Activated CD4-positive, alpha-beta T cell treated with anti-CD3 and anti-CD28 coated beads, Interleukin-2, amount 10 ng/mL, durations not matched to agents 24 days and 14 days (primary cell): Measurements from ENCODE around the gene SETD3. TPM values are rescaled to one million over a fixed set of nuclear protein-coding genes. Genes with fewer than 3 reads are reported as not detected.

Experiments used
- DNase-seq: peaks from one replicate; pipeline ENCODE4 v3.0.0; 2022
- H3K27ac Mint-ChIP-seq: one replicate; pipeline ENCODE4 v1.8.0; 2022; ENCODE audit warnings: mild to moderate bottlenecking, mixed read lengths
- H3K27me3 Mint-ChIP-seq: one replicate; pipeline ENCODE4 v1.8.0; 2022; ENCODE audit warnings: mixed read lengths
- H3K36me3 Mint-ChIP-seq: one replicate; pipeline ENCODE4 v1.8.0; 2022; ENCODE audit warnings: low read depth, mild to moderate bottlenecking, mixed read lengths
- H3K4me1 Mint-ChIP-seq: one replicate; pipeline ENCODE4 v1.8.0; 2021; ENCODE audit warnings: mixed read lengths
- H3K4me3 Mint-ChIP-seq: one replicate; pipeline ENCODE4 v1.8.0; 2022; ENCODE audit warnings: mild to moderate bottlenecking, moderate library complexity, mixed read lengths
- H3K9me3 Mint-ChIP-seq: one replicate; pipeline ENCODE4 v1.8.0; 2021; ENCODE audit warnings: mixed read lengths
- intact Hi-C: fragments of 100-400 bp; cut with micrococcal nuclease; formaldehyde crosslinking; loops from one replicate; pipeline ENCODE4 v1.15.1; 2023
- total RNA-seq: library from RNA; stranded (reverse); gene quantifications from 2 replicates; pipeline ENCODE4 v1.2.3, GENCODE V29; 2022

Gene SETD3
- total RNA-seq, 1 donor from 2014 or later = 57.9 TPM

GRCh38 chr14:99512571-99513182, 32.0 kb upstream of the SETD3 start:
- H3K4me1 Mint-ChIP-seq = no peaks in the 10 kb centered on the region
- DNase-seq = no peak
- no peak overlapping the region for H3K27ac Mint-ChIP-seq
- H3K4me3 Mint-ChIP-seq = no peak overlapping the region
- no peaks in the 10 kb centered on the region for H3K9me3 Mint-ChIP-seq
- intact Hi-C loops = no loop called here
- peaks cover 18% of the 10 kb centered on the region for H3K36me3 Mint-ChIP-seq
- H3K27me3 Mint-ChIP-seq = no peaks in the 10 kb centered on the region

GRCh38 chr14:99512110-99512449, 31.4 kb upstream of the SETD3 start:
- H3K4me3 Mint-ChIP-seq = no peak overlapping the region
- no peaks in the 10 kb centered on the region for H3K9me3 Mint-ChIP-seq
- DNase-seq = no peak
- no peaks in the 10 kb centered on the region for H3K4me1 Mint-ChIP-seq
- intact Hi-C loops = no loop called here
- H3K36me3 Mint-ChIP-seq = peaks cover 23% of the 10 kb centered on the region
- H3K27me3 Mint-ChIP-seq = no peaks in the 10 kb centered on the region
- H3K27ac Mint-ChIP-seq = no peak overlapping the region

GRCh38 chr14:99511421-99512109, 30.9 kb upstream of the SETD3 start:
- Mint-ChIP-seq H3K36me3 (peaks cover 28% of the 10 kb centered on the region), H3K4me1 (no peaks in the 10 kb centered on the region), H3K4me3 (no peak overlapping the region), H3K27me3 (no peaks in the 10 kb centered on the region), H3K27ac (no peak overlapping the region), H3K9me3 (no peaks in the 10 kb centered on the region)
- DNase-seq = no peak
- intact Hi-C loops = no loop called here

GRCh38 chr14:99510556-99511139, 30.0 kb upstream of the SETD3 start:
- H3K36me3 Mint-ChIP-seq = peaks cover 36% of the 10 kb centered on the region
- DNase-seq = no peak
- H3K4me1 Mint-ChIP-seq = no peaks in the 10 kb centered on the region
- no peaks in the 10 kb centered on the region for H3K27me3 Mint-ChIP-seq
- H3K27ac Mint-ChIP-seq = no peak overlapping the region
- no peaks in the 10 kb centered on the region for H3K9me3 Mint-ChIP-seq
- intact Hi-C loops = no loop called here
- no peak overlapping the region for H3K4me3 Mint-ChIP-seq

- DNase-seq = no peak
- H3K27me3 Mint-ChIP-seq = no peaks in the 10 kb centered on the region
- H3K4me3 Mint-ChIP-seq = no peak overlapping the region
- intact Hi-C loops = no loop called here
- no peaks in the 10 kb centered on the region for H3K9me3 Mint-ChIP-seq
- no peak overlapping the region for H3K27ac Mint-ChIP-seq
- no peaks in the 10 kb centered on the region for H3K4me1 Mint-ChIP-seq
- peaks cover 38% of the 10 kb centered on the region for H3K36me3 Mint-ChIP-seq
Observed at GRCh38 chr14:99509871-99510555, 29.4 kb upstream of the SETD3 start.

- peaks cover 45% of the 10 kb centered on the region for H3K36me3 Mint-ChIP-seq
- no peaks in the 10 kb centered on the region for H3K4me1 Mint-ChIP-seq
- H3K27ac Mint-ChIP-seq = no peak overlapping the region
- no peak overlapping the region for H3K4me3 Mint-ChIP-seq
- intact Hi-C loops = no loop called here
- H3K27me3 Mint-ChIP-seq = no peaks in the 10 kb centered on the region
- DNase-seq = no peak
- H3K9me3 Mint-ChIP-seq = no peaks in the 10 kb centered on the region
Observed at GRCh38 chr14:99508896-99509629, 28.4 kb upstream of the SETD3 start.

- Mint-ChIP-seq H3K9me3 (no peaks in the 10 kb centered on the region), H3K36me3 (peaks cover 55% of the 10 kb centered on the region), H3K4me3 (no peak overlapping the region), H3K4me1 (no peaks in the 10 kb centered on the region), H3K27ac (no peak overlapping the region), H3K27me3 (no peaks in the 10 kb centered on the region)
- DNase-seq = no peak
- intact Hi-C loops = no loop called here
Observed at GRCh38 chr14:99507860-99508640, 27.4 kb upstream of the SETD3 start.

GRCh38 chr14:99506276-99506675, 25.6 kb upstream of the SETD3 start:
- Mint-ChIP-seq H3K27ac (no peak overlapping the region), H3K9me3 (no peaks in the 10 kb centered on the region), H3K36me3 (peaks cover 63% of the 10 kb centered on the region), H3K4me3 (no peak overlapping the region), H3K27me3 (no peaks in the 10 kb centered on the region), H3K4me1 (no peaks in the 10 kb centered on the region)
- no peak for DNase-seq
- intact Hi-C loops = no loop called here

GRCh38 chr14:99505089-99505488, 24.4 kb upstream of the SETD3 start:
- no peak overlapping the region for H3K4me3 Mint-ChIP-seq
- intact Hi-C loops = no loop called here
- H3K4me1 Mint-ChIP-seq = no peaks in the 10 kb centered on the region
- H3K9me3 Mint-ChIP-seq = no peaks in the 10 kb centered on the region
- no peaks in the 10 kb centered on the region for H3K27me3 Mint-ChIP-seq
- H3K27ac Mint-ChIP-seq = no peak overlapping the region
- DNase-seq = no peak
- H3K36me3 Mint-ChIP-seq = peaks cover 70% of the 10 kb centered on the region

- no peak overlapping the region for H3K4me3 Mint-ChIP-seq
Observed at GRCh38 chr14:99503848-99504453, 23.3 kb upstream of the SETD3 start.

GRCh38 chr14:99502989-99503421, 22.3 kb upstream of the SETD3 start:
- H3K9me3 Mint-ChIP-seq = no peaks in the 10 kb centered on the region
- no peak overlapping the region for H3K27ac Mint-ChIP-seq
- no peak overlapping the region for H3K4me3 Mint-ChIP-seq
- no peaks in the 10 kb centered on the region for H3K27me3 Mint-ChIP-seq
- intact Hi-C loops = no loop called here
- no peaks in the 10 kb centered on the region for H3K4me1 Mint-ChIP-seq
- peaks cover 65% of the 10 kb centered on the region for H3K36me3 Mint-ChIP-seq
- DNase-seq = no peak

More at GRCh38 chr14:99503848-99504453, 23.3 kb upstream of the SETD3 start:
- intact Hi-C loops = no loop called here
- Mint-ChIP-seq H3K27ac (no peak overlapping the region), H3K36me3 (peaks cover 67% of the 10 kb centered on the region), H3K9me3 (no peaks in the 10 kb centered on the region), H3K27me3 (no peaks in the 10 kb centered on the region), H3K4me1 (no peaks in the 10 kb centered on the region)
- DNase-seq = no peak

- Mint-ChIP-seq H3K36me3 (peaks cover 49% of the 10 kb centered on the region), H3K9me3 (no peaks in the 10 kb centered on the region), H3K4me3 (no peak overlapping the region), H3K27me3 (no peaks in the 10 kb centered on the region), H3K27ac (no peak overlapping the region), H3K4me1 (no peaks in the 10 kb centered on the region)
- intact Hi-C loops = no loop called here
- no peak for DNase-seq
Observed at GRCh38 chr14:99497894-99498293, 17.2 kb upstream of the SETD3 start.

GRCh38 chr14:99497341-99497740, 16.7 kb upstream of the SETD3 start:
- no peak overlapping the region for H3K4me3 Mint-ChIP-seq
- intact Hi-C loops = no loop called here
- H3K27me3 Mint-ChIP-seq = no peaks in the 10 kb centered on the region
- no peaks in the 10 kb centered on the region for H3K4me1 Mint-ChIP-seq
- H3K27ac Mint-ChIP-seq = no peak overlapping the region
- no peak for DNase-seq
- no peaks in the 10 kb centered on the region for H3K9me3 Mint-ChIP-seq
- peaks cover 51% of the 10 kb centered on the region for H3K36me3 Mint-ChIP-seq
